ENCODE data around the gene SLC39A5. TPM values are rescaled to one million over a fixed set of nuclear protein-coding genes. Genes with fewer than 3 reads are reported as not detected.

The SLC39A5 gene
- total and polyA plus RNA-seq, 2 of the 13 experiments (the other 11 are each of a cell fraction or from before 2014, with no cell fraction given): 59.7 to 101 TPM

DNA sequence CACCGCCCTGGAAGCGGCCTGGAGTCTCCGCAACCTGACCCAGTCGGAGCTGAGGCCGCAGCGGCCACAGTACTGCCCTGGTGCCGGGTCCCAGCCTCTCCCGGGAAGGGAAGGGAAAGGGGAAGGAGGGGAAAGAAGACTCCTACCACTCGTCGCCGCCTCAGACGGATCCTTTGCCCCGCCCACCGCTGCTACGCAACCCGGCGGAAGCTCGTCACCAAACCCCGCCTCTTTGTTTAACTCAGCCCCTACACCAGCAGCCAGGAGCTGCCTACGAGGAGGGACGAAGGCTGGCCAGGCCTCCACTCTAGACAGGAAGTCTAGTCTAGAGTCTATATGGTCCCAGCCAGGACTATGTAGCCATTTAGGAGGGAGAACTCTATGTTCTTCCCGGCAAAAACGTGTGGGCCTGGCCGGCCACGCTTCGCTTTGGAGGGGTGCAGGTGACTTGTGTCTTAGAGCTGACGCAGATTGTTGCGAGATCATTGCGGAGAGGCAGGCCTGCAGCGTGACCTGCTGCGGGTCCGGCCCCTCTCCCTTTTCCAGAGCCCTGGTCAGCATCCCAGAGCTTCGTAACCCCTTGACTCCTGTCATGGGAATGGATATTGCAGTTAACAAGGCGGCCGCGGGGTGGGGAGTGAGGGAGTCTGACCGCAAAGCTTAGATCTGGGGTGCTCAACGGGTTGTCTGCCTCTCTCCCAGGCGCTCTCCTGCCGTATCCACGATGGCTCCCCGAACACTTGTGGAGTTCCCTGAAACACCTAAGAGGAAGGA lies 7.9 kb upstream of the SLC39A5 start, which contains the start of gene RNF41 (continued):
- TF ChIP-seq, protein P1, sequence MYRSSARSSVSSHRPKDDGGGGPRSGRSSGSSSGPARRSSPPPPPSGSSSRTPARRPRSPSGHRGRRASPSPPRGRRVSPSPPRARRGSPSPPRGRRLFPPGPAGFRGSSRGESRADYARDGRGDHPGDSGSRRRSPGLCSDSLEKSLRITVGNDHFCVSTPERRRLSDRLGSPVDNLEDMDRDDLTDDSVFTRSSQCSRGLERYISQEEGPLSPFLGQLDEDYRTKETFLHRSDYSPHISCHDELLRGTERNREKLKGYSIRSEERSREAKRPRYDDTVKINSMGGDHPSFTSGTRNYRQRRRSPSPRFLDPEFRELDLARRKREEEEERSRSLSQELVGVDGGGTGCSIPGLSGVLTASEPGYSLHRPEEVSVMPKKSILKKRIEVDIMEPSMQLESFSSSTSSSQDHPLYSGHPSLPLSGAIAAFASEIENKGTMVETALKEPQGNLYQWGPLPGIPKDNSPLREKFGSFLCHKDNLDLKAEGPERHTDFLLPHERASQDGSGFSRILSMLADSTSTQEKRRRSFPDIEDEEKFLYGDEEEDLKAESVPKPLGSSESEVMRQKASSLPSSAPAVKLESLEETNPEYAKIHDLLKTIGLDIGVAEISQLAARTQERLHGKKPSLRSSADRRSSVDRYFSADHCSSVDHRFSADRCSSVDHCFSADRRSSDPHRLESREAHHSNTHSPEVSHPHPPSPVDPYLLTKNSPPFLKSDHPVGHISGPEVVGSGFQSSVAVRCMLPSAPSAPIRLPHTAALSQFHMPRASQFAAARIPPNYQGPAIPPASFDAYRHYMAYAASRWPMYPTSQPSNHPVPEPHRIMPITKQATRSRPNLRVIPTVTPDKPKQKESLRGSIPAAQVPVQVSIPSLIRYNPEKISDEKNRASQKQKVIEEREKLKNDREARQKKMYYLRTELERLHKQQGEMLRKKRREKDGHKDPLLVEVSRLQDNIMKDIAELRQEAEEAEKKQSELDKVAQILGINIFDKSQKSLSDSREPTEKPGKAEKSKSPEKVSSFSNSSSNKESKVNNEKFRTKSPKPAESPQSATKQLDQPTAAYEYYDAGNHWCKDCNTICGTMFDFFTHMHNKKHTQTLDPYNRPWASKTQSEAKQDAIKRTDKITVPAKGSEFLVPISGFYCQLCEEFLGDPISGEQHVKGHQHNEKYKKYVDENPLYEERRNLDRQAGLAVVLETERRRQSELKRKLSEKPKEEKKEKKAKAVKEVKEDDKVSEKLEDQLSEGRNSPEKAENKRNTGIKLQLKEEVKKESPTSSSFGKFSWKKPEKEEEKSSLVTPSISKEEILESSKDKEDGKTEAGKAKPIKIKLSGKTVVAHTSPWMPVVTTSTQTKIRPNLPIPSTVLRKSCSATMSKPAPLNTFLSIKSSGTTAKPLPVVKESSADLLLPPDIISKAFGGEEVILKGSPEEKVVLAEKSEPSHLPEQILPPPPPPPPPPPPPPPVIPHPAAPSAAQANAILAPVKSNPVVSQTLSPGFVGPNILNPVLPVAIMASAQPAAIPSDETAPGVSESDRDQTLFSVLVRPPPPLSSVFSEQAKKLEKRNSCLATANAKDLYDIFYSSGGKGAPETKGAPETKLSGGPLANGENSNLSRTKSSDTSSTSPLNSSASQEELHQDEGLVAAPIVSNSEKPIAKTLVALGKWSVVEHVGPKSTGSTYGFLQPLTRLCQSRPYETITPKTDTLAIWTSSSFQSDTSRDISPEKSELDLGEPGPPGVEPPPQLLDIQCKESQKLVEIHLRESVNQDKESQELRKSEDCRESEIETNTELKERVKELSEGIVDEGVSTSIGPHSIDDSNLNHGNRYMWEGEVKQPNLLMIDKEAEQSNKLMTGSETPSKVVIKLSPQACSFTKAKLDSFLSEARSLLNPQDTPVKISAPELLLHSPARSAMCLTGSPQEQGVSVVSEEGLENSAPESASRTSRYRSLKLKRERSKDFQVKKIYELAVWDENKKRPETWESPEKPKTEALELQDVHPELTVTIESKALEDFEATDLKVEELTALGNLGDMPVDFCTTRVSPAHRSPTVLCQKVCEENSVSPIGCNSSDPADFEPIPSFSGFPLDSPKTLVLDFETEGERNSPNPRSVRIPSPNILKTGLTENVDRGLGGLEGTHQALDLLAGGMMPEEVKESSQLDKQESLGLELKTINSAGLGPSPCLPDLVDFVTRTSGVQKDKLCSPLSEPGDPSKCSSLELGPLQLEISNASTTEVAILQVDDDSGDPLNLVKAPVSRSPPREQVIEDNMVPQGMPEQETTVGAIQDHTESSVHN (CRISPR knock-in tag; IDR thresholded peaks at IDR 0.05): no peak
- TF ChIP-seq ZSCAN9 (CRISPR knock-in tag; IDR thresholded peaks at IDR 0.05; ENCODE audit: borderline replicate concordance) (no peak; the same call in 1 of the 2 replicates), WIZ (CRISPR knock-in tag; IDR thresholded peaks at IDR 0.05) (peak; percentile 57; the same call in 1 of the 2 replicates), BHLHE40 (IDR thresholded peaks at IDR 0.05; ENCODE audit: low read length) (no peak), FOXA3 (CRISPR knock-in tag; IDR thresholded peaks at IDR 0.05) (peak; percentile 66), SOX6 (IDR thresholded peaks at IDR 0.05) (no peak), SOX6 (CRISPR knock-in tag; IDR thresholded peaks at IDR 0.05) (peak; percentile 41; the same call in 1 of the 2 replicates), SP4 (CRISPR knock-in tag; IDR thresholded peaks at IDR 0.05) (peak; percentile 80), KLF15 (CRISPR knock-in tag; IDR thresholded peaks at IDR 0.05; ENCODE audit: borderline replicate concordance) (no peak), AHR (CRISPR knock-in tag; IDR thresholded peaks at IDR 0.05) (no peak), ZNF230 (CRISPR knock-in tag; IDR thresholded peaks at IDR 0.05) (peak; percentile 89; the same call in 1 of the 2 replicates), ZNF205 (CRISPR knock-in tag; IDR thresholded peaks at IDR 0.05) (no peak), ZNF546 (CRISPR knock-in tag; conservative IDR thresholded peaks at IDR 0.05) (no peak), ZNF460 (CRISPR knock-in tag; IDR thresholded peaks at IDR 0.05; ENCODE audit: borderline replicate concordance) (no peak), ZSCAN5A (CRISPR knock-in tag; IDR thresholded peaks at IDR 0.05; ENCODE audit: borderline replicate concordance) (no peak), TOPORS (CRISPR knock-in tag; IDR thresholded peaks at IDR 0.05) (0 out of 2 replicates have a peak, but pooled peaks have one; percentile 22), NR2C2 (CRISPR knock-in tag; IDR thresholded peaks at IDR 0.05; ENCODE audit: borderline replicate concordance) (peak; percentile 77), FOXO1 (CRISPR knock-in tag; IDR thresholded peaks at IDR 0.05) (peak; percentile 16; the same call in 1 of the 2 replicates), HHEX (CRISPR knock-in tag; IDR thresholded peaks at IDR 0.05) (no peak)
- TF ChIP-seq, protein P2, sequence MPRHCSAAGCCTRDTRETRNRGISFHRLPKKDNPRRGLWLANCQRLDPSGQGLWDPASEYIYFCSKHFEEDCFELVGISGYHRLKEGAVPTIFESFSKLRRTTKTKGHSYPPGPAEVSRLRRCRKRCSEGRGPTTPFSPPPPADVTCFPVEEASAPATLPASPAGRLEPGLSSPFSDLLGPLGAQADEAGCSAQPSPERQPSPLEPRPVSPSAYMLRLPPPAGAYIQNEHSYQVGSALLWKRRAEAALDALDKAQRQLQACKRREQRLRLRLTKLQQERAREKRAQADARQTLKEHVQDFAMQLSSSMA (CRISPR knock-in tag; IDR thresholded peaks at IDR 0.05): no peak

All from HepG2 (cell line).